ENCODE results near the gene ELP1.
"Not testable (repeated sequence)": the region's sequence is repeated elsewhere in the genome, so short reads cannot be mapped to it uniquely, and the experiment has no call there.

Gene ELP1

DNA sequence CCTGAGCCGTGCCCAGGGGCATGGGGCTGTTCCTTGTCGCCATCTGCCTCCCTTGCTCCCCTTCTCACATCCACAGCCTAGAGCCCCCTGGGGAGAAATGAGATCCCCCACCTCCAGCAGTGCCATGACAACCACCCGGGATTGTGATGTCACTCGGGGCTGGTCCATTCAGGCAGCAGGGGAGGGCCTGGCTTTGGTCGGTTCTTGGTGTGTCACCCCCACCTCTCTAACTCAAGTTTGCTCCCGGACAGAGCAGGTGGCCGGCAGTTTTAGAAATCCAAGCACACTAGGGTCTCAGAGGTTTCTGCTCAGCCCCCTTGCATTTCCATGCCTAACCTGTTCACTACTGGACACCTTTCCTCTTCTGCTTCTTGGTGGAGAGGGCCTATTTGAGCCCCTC, 78.0 kb downstream of the ELP1 start, which contains the start of gene ACTL7B:
Gene ACTL7B, minus strand, starts transcription at position 99 of the 400 bp plus-strand sequence. Its CDS starts 56 bp downstream, at position 43.
- Mint-ChIP-seq H3K4me1 (peaks cover 8% of the 10 kb centered on the region), H3K36me3 (no peaks in the 10 kb centered on the region), H3K9me3 (no peaks in the 10 kb centered on the region), H3K27ac (no peak within 1 kb of the TSS), H3K4me3 (no peak within 1 kb of the TSS)
- no peak for DNase-seq (ENCODE audit: low spot score in 2 of 2)
- ATAC-seq: no peak

DNA sequence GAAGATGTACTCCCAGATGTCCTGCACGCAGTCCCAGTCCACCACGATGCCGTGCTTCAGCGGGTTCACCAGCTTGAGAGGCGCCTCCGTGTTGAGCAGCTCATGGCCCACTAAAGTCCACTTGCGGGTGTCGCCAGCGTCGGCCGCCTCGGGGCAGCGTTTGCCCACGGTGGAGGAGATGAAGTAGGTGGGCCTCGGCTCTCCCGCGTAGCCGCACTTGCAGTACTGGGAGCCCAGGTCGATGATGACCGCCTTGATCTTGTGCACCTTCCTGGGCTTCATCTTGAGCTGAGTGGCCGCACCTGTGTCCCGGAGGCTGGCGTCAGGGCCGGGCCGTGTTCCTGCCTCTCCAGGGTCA, 78.4 kb downstream of the ELP1 start:
- Mint-ChIP-seq H3K4me3 (no peak overlapping the region), H3K27ac (no peak overlapping the region), H3K4me1 (peaks cover 8% of the 10 kb centered on the region), H3K9me3 (no peaks in the 10 kb centered on the region), H3K36me3 (no peaks in the 10 kb centered on the region)
- ATAC-seq (no peak), DNase-seq (ENCODE audit: low spot score in 2 of 2) (no peak)

DNA sequence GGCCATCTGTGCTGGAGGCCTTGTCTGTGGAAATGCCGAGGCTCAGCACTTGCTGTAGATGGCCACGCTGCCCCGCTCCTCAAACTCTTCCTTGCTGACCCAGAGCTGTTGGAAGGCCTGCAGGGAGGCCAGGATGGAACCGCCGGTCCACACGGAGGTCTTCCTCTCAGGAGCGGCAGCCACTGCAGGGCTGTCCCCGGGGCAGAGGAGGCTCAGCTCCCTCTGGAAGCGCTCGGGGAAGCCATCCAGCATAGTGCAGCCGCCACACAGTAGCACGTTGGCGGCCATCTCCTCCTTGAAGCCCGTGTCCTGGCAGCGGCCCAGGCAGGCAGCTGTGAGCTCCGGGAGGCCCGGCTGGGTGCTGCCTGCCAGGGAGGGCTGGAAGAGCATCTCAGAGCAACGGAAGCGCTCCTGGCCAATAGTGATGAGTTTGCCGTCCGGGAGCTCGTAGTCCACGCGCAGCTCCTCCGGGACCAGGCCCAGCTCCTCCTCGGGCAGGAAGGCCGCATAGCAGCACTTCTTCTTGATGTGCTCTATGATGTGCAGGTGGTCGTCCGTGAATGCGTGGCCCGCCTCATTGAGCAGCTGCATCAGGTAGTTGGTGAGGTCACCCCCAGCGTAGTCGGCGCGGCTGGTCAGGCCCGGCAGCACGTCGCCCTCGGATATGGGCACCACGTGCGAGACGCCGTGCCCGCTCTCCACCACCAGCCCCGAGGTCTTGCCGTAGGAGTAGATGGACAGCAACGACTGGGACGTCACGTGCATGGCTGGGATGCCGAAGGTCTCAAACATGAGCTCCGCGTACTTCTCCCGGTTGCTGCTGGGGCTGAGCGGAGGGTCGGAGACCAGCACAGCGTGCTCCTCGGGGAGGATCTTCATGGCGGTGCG, 79.0 kb downstream of the ELP1 start:
- Mint-ChIP-seq H3K36me3 (no peaks in the 10 kb centered on the region), H3K4me1 (peaks cover 7% of the 10 kb centered on the region), H3K4me3 (no peak overlapping the region), H3K27ac (no peak overlapping the region), H3K9me3 (no peaks in the 10 kb centered on the region)
- DNase-seq (ENCODE audit: low spot score in 2 of 2) (no peak), ATAC-seq (no peak)

DNA sequence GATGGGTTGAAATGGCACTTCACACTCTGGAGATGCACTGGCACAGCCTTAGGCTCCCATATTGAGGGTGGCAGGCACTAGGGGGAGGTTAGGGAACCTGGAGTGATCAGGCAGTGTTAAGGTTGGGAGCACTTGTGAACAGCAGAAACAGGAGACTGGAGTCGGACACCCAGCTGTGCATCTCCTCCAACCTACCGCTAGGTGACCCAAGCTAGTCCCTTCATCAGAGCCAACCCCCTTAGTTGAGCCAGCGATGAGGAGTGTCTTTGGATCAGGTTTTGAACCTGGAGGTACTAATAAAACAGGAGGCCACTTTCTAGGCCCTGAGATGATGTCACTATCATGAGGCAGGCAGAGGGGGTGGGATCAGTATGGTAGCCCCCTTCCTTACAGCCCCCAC, 79.8 kb downstream of the ELP1 start:
- H3K36me3 Mint-ChIP-seq: no peaks in the 10 kb centered on the region
- H3K4me3 Mint-ChIP-seq: no peak overlapping the region
- H3K4me1 Mint-ChIP-seq: no peaks in the 10 kb centered on the region
- no peak overlapping the region for H3K27ac Mint-ChIP-seq
- ATAC-seq: no peak
- no peak for DNase-seq (ENCODE audit: low spot score in 2 of 2)
- no peaks in the 10 kb centered on the region for H3K9me3 Mint-ChIP-seq

DNA sequence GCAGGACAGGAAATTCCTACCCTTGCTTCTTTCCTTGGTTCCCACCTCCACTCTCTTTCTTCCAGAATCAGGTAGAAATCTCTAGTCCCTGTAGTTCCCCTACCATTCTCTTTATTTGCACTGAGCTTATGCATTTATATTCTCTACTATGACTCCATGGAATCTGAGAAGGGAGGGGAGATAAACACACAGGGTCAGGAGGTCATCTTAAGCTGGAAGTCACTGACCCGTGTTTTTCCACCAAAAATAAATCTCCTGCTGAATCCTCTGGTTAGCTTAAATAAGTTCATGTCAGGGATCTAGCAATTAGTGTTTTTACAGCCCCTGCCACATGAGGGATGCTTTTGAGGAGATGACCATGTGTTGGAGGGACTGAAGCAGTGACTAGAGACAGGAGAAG, 81.8 kb downstream of the ELP1 start:
- Mint-ChIP-seq H3K27ac (no peak overlapping the region), H3K4me1 (no peaks in the 10 kb centered on the region), H3K36me3 (no peaks in the 10 kb centered on the region)

DNA sequence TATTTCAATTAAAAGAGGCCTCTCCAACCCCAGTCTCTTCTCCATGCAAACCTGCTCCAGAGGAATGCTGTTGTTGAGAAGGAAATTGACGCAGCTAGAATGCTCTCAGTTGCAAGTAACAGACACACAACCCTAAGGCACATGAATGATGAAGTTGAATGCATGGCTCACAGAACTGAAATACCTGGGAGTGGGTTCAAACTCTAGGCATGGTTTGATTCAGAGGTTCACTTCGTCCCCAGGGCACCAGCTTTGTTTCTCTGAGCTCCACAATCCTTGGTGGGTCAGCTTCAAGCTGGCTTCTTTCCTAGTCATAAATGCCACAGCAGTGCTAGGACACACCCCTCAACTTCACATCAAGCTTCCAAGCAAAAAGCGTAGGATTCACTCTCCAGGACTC, 82.8 kb downstream of the ELP1 start:
- no peak overlapping the region for H3K27ac Mint-ChIP-seq
- H3K9me3 Mint-ChIP-seq: no peaks in the 10 kb centered on the region
- ATAC-seq (no peak), DNase-seq (ENCODE audit: low spot score in 2 of 2) (no peak)
- H3K36me3 Mint-ChIP-seq: no peaks in the 10 kb centered on the region
- no peak overlapping the region for H3K4me3 Mint-ChIP-seq
- H3K4me1 Mint-ChIP-seq: no peaks in the 10 kb centered on the region

More for the DNA sequence above, 81.8 kb downstream of the ELP1 start:
- no peaks in the 10 kb centered on the region for H3K9me3 Mint-ChIP-seq
- ATAC-seq (no peak), DNase-seq (ENCODE audit: low spot score in 2 of 2) (no peak)
- H3K4me3 Mint-ChIP-seq: no peak overlapping the region

DNA sequence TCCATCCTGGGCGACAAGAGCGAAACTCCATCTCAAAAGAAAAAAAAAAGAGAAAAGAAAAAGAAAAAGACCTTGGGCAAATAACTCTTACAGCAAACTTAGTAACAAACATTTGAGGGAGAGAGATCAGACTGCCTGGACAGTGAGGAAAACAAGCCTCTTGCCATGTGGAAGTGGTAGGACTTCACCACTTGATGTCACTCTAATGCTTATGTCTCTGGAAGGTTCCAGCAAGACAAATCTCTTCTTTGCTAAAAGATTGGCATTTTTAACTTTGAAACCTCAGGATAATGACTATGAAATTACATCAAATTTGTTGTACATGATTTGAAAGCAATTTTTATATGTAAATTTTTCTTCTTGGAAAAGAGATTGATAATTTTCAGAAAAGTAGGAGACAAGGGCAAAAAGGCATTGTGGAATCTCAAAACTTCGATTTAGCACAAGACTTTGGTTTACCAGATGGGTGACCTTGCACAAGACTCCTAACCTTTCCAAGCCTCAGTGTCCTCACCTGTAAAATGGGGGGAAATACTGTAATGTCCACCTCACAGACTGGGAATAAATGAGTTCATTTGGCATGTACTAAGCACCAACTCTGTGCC, 83.5 kb downstream of the ELP1 start:
- Mint-ChIP-seq H3K4me3 (no peak overlapping the region), H3K36me3 (no peaks in the 10 kb centered on the region), H3K9me3 (no peaks in the 10 kb centered on the region), H3K4me1 (no peaks in the 10 kb centered on the region), H3K27ac (no peak overlapping the region)
- ATAC-seq (no peak), DNase-seq (ENCODE audit: low spot score in 2 of 2) (no peak)

DNA sequence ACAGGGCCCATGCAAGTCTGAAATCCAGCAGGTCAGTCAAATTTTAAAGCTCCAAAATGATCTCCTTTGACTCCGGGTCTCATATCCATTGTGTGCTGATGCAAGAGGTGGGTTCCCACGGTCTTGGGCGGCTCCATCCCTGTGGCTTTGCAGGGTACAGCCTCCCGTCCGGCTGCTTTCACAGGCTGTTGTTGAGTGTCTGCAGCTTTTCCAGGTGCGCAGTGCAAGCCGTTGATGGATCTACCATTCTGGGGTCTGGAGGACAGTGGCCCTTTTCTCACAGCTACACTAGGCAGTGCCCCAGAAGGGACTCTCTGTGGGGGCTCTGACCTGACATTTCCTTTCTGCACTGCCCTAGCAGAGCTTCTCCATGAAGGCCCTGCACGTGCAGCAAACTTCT, 85.6 kb downstream of the ELP1 start:
- H3K36me3 Mint-ChIP-seq: not testable (repeated sequence)

DNA sequence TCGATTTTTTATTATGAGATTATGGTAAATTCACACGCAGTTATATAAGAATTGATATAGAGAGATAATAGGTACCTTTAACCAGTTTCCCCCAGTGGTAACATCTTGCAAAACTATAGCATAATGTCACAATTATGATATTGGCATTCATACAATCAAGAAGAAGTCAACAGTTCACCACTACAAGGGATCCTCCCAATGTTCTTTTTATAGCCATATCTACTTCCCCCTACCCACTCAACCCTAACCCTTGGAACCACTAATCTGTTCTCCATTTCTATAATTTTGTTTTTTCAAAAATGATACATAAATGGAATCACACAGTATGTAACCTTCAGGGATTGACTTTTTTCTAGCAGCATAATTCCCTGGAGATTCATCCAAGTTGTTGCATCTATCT, 88.0 kb downstream of the ELP1 start:
- no peak for ATAC-seq
- Mint-ChIP-seq H3K27ac (no peak overlapping the region), H3K4me1 (peaks cover 7% of the 10 kb centered on the region), H3K4me3 (no peak overlapping the region), H3K9me3 (no peaks in the 10 kb centered on the region), H3K36me3 (no peaks in the 10 kb centered on the region)
- no peak for DNase-seq (ENCODE audit: low spot score in 2 of 2)

More for the DNA sequence above, 85.6 kb downstream of the ELP1 start:
- not testable (repeated sequence) for H3K4me1 Mint-ChIP-seq; H3K9me3 Mint-ChIP-seq; H3K4me3 Mint-ChIP-seq; H3K27ac Mint-ChIP-seq; ATAC-seq; DNase-seq (ENCODE audit: low spot score in 2 of 2)

DNA sequence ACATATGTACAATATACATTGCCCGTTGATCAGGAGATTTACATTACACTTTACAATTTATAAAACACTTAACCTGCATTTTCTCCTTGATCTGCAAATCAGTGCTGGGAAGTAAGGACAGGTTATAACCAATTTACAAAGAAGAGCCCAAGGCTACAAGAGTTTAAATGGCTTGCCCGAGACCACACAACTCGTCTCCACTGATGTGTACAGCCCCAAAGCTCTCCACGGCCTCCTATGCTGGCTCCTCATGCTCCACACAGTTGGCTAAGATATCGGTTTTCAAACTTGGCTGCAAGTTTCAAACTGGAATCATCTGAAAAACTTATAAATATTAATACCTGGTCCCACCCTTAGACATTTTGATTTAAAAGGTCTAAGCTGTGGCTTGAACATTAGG, 88.4 kb downstream of the ELP1 start:
- H3K4me1 Mint-ChIP-seq: peaks cover 7% of the 10 kb centered on the region
- H3K9me3 Mint-ChIP-seq: no peaks in the 10 kb centered on the region
- no peak overlapping the region for H3K27ac Mint-ChIP-seq
- no peak for ATAC-seq
- H3K36me3 Mint-ChIP-seq: no peaks in the 10 kb centered on the region
- no peak overlapping the region for H3K4me3 Mint-ChIP-seq
- no peak for DNase-seq (ENCODE audit: low spot score in 2 of 2)

DNA sequence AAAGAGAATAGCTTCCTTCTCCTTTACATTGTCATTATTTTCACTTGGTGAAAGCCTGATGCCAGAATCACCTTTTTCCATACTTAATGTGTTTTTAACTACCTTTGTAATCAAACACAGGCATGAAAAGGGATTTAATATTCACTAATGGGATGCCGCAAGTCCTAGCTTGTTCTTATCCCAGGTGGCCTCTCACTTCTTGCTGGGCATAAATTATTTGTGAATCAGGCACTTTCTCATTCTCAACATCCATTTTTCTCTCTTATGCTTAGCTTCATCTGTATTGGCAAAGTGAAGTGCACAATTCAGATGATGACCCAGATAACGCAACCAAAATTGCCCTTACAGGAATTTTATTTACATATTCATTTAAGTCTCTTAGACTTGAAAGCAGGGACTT, 89.1 kb downstream of the ELP1 start:
- no peak for DNase-seq (ENCODE audit: low spot score in 2 of 2)
- H3K36me3 Mint-ChIP-seq: no peaks in the 10 kb centered on the region
- no peak for ATAC-seq
- H3K4me3 Mint-ChIP-seq: no peak overlapping the region
- H3K4me1 Mint-ChIP-seq: peaks cover 7% of the 10 kb centered on the region
- no peak overlapping the region for H3K27ac Mint-ChIP-seq
- no peaks in the 10 kb centered on the region for H3K9me3 Mint-ChIP-seq

DNA sequence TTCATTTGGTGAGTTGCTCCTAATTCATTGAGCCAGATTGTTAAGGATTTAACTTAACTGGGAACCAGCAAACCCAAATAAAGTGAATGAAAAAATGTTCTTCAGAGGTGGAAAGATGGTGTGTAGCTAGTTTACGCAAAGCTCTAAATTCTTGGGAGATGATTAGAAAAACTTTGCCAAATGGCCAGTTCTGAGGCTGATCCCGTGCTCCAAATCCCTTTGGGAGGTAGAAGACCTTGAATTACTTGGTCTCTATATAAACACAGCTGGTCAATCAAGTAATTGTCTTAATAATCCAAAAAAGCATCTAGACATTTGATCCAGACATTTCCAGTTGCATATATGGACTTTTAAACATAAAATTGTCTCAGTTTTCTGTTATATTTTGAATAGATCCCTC, 89.5 kb downstream of the ELP1 start:
- Mint-ChIP-seq H3K4me3 (no peak overlapping the region), H3K36me3 (no peaks in the 10 kb centered on the region), H3K4me1 (peaks cover 7% of the 10 kb centered on the region), H3K9me3 (no peaks in the 10 kb centered on the region), H3K27ac (no peak overlapping the region)
- no peak for DNase-seq (ENCODE audit: low spot score in 2 of 2)
- no peak for ATAC-seq

DNA sequence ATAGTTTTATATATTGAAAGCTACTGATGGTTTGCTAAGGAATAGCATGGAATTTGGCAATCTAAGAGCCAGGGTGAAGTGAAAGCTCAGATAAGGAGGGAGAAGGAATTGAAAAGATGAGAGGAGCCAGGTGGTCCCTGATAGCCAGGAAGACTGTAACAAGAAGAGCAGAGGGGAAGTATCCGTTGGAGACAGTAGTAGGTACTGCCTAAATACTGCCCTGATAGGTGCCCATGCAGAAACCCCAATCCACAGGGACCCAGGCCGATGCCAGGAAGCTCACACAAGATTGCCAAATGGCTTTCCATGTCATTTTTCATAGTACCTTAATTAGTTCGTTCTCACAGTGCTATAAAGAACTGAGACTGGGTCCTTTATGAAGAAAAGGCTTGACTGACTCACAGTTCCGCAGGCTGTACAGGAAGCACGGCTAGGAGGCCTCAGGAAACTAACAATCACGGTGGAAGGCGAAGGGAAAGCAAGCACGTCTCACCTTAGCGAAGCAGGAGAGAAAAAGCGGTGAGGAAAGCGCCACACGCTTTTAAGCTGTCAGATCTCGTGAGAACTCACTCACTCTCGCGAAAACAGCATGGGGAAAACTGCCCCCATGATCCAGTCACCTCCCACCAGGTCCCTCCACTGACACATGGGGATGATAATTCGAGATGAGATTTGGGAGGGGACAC, 91.2 kb downstream of the ELP1 start:
- Mint-ChIP-seq H3K36me3 (no peaks in the 10 kb centered on the region), H3K9me3 (no peaks in the 10 kb centered on the region), H3K4me3 (no peak overlapping the region), H3K4me1 (peaks cover 7% of the 10 kb centered on the region), H3K27ac (no peak overlapping the region)
- DNase-seq (ENCODE audit: low spot score in 2 of 2): no peak
- peak; percentile 43 for ATAC-seq

DNA sequence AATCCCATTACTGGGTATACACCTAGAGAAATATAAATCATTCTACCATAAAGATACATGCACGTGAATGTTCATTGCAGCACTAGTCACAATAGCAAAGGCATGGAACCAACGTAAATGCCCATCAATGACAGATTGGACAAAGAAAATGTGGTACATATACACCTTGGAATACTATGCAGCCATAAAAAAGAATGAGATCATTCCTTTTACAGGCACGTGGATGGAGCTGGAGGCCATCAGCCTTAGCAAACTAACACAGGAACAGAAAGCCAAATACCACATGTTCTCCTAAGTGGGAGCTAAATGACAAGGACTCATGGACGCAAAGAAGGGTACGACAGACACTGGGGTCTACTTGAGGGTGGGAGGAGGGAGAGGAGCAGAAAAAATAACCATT, 94.4 kb downstream of the ELP1 start:
- H3K4me3 Mint-ChIP-seq; H3K9me3 Mint-ChIP-seq; DNase-seq (ENCODE audit: low spot score in 2 of 2); ATAC-seq; H3K27ac Mint-ChIP-seq; H3K36me3 Mint-ChIP-seq: not testable (repeated sequence)
- peaks cover 16% of the 10 kb centered on the region for H3K4me1 Mint-ChIP-seq

DNA sequence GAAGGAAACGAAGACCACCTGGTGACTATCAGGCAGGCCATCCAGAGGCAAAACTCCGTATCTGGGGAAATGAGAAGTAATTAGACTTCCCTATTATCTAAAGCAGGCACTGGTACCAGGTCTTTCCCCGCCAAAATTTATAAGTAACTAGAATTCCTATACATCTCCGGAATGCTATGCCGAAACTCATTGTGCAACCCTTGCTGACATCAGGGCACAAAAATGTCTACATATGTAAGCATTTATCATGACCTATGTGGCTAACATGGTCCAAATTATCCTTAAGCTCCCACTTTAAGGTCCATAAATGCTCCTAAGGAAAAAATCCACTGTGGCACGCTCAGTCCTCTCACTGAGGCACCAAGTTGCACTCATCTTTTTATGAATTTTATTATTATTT, 95.9 kb downstream of the ELP1 start:
- Mint-ChIP-seq H3K4me1 (peaks cover 14% of the 10 kb centered on the region), H3K4me3 (no peak overlapping the region), H3K9me3 (no peaks in the 10 kb centered on the region), H3K36me3 (no peaks in the 10 kb centered on the region), H3K27ac (no peak overlapping the region)
- DNase-seq (ENCODE audit: low spot score in 2 of 2): no peak
- no peak for ATAC-seq

DNA sequence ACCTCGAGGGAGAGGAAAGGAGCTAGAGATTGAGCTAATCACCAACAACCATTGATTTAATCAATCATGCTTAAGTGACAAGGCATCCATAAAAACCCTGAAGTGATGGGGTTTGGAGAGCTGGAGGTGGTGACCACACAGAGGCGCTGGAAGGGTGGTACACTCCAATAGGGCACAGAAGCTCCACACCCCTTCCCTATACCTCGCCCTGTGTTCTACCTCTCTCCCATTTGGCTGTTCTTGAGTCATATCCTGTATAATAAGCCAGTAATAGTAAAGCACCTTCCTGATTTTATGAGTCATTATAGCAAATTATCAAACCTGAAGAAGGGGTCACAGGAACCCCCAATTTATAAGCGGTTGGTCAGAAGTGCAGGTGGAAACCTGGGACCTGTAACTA, 96.4 kb downstream of the ELP1 start:
- DNase-seq (ENCODE audit: low spot score in 2 of 2): no peak
- peaks cover 9% of the 10 kb centered on the region for H3K4me1 Mint-ChIP-seq
- ATAC-seq: no peak

More for the DNA sequence above, 96.4 kb downstream of the ELP1 start:
- Mint-ChIP-seq H3K9me3 (no peaks in the 10 kb centered on the region), H3K36me3 (no peaks in the 10 kb centered on the region), H3K4me3 (no peak overlapping the region), H3K27ac (no peak overlapping the region)
